ENCODE data around the gene ZNF862. TPM values are rescaled to one million over a fixed set of nuclear protein-coding genes. Genes with fewer than 3 reads are reported as not detected.
A peak's percentile ranks its signal among the peaks of the same experiment; 100 is the strongest.

ZNF862 gene
- total and polyA plus RNA-seq, 2 of the 13 experiments (the other 11 are each of a cell fraction or from before 2014, with no cell fraction given) = 0.89 to 2.0 TPM

DNA sequence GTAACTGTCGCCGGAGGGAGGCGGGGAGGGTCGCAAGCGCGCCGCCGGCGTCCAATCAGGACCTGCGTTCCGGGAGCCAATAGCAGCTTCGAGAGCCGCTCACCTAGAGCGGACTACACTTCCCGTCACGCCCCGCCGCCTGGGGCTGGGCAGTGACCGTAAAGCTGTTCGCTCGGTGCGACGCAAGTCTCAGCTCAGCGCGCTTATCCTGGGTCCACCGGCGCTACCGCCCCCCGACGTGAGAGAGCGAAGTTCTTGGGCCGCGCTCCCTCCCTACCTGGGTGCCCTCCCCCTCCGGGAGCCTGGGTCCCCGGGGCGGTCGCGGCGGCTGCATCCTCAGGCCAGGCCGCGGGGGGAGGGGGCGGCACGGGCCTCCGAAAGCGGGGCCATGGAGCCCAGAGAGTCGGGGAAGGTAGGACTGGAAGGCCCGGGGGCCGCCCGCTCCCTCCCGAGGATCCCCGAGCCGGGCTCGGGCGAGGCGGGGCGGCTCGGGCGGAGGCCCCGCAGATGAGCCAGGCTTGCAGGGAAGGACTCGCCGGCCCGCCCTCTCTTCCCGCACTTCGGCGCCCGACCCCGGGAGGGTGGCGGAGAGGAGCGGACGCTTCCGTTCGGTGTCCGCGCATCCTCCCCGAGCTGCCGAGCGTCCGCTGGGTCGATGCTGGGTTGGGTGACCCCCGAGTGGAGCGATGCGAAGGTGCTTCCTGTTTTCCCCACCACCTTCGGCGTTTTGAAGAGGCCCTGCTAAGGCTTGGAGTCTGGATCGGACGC, at the start of gene ZNF862 (continued):
- TF ChIP-seq, protein P1, sequence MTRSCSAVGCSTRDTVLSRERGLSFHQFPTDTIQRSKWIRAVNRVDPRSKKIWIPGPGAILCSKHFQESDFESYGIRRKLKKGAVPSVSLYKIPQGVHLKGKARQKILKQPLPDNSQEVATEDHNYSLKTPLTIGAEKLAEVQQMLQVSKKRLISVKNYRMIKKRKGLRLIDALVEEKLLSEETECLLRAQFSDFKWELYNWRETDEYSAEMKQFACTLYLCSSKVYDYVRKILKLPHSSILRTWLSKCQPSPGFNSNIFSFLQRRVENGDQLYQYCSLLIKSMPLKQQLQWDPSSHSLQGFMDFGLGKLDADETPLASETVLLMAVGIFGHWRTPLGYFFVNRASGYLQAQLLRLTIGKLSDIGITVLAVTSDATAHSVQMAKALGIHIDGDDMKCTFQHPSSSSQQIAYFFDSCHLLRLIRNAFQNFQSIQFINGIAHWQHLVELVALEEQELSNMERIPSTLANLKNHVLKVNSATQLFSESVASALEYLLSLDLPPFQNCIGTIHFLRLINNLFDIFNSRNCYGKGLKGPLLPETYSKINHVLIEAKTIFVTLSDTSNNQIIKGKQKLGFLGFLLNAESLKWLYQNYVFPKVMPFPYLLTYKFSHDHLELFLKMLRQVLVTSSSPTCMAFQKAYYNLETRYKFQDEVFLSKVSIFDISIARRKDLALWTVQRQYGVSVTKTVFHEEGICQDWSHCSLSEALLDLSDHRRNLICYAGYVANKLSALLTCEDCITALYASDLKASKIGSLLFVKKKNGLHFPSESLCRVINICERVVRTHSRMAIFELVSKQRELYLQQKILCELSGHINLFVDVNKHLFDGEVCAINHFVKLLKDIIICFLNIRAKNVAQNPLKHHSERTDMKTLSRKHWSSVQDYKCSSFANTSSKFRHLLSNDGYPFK (CRISPR knock-in tag; IDR thresholded peaks at IDR 0.05; ENCODE audit: borderline replicate concordance) = peak; percentile 73; the same call in 1 of the 2 replicates
- TF ChIP-seq NFKBIZ (CRISPR knock-in tag; IDR thresholded peaks at IDR 0.05) = no peak
- no peak; the same call in 1 of the 2 replicates for TF ChIP-seq WIZ (CRISPR knock-in tag; IDR thresholded peaks at IDR 0.05)
- peak; percentile 82; the same call in 1 of the 2 replicates for TF ChIP-seq ZNF350 (CRISPR knock-in tag; IDR thresholded peaks at IDR 0.05; ENCODE audit: borderline replicate concordance, low read depth)
- no peak for TF ChIP-seq ZNF329 (CRISPR knock-in tag; IDR thresholded peaks at IDR 0.05; ENCODE audit: low read depth)
- TF ChIP-seq NCOR1 (IDR thresholded peaks at IDR 0.05; ENCODE audit: borderline replicate concordance, low read length) = no peak
- TF ChIP-seq, protein P2, sequence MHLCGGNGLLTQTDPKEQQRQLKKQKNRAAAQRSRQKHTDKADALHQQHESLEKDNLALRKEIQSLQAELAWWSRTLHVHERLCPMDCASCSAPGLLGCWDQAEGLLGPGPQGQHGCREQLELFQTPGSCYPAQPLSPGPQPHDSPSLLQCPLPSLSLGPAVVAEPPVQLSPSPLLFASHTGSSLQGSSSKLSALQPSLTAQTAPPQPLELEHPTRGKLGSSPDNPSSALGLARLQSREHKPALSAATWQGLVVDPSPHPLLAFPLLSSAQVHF (CRISPR knock-in tag; IDR thresholded peaks at IDR 0.05) = no peak
- TF ChIP-seq TEAD3 (CRISPR knock-in tag; optimal IDR thresholded peaks at IDR 0.05; ENCODE audit: borderline replicate concordance) = peak; percentile 80
- TF ChIP-seq ELF4 (CRISPR knock-in tag; IDR thresholded peaks at IDR 0.05; ENCODE audit: borderline replicate concordance) = 0 out of 2 replicates have a peak, but pooled peaks have one; percentile 27
- peak; percentile 64; the same call in 1 of the 2 replicates for TF ChIP-seq ZNF546 (CRISPR knock-in tag; conservative IDR thresholded peaks at IDR 0.05)
- peak; percentile 97 for TF ChIP-seq IRF2 (CRISPR knock-in tag; IDR thresholded peaks at IDR 0.05)
- no peak for TF ChIP-seq RORA (CRISPR knock-in tag; IDR thresholded peaks at IDR 0.05)
- 0 out of 4 replicates have a peak, but pooled peaks of 1 of the 2 experiments have one; percentile 21 for TF ChIP-seq EP300 (IDR thresholded peaks at IDR 0.05; ENCODE audit: low read depth in 2 of 2, low read length in 2 of 2)
- no peak for TF ChIP-seq EP300 (CRISPR knock-in tag; IDR thresholded peaks at IDR 0.05; ENCODE audit: borderline replicate concordance)
- TF ChIP-seq ZNF747 (CRISPR knock-in tag; IDR thresholded peaks at IDR 0.05; ENCODE audit: borderline replicate concordance) = peak; percentile 82; the same call in 1 of the 2 replicates
- peak; percentile 86 for TF ChIP-seq HNRNPLL (IDR thresholded peaks at IDR 0.05; ENCODE audit: low read depth, low read length, poor library complexity, severe bottlenecking)
- TF ChIP-seq KDM2A (CRISPR knock-in tag; IDR thresholded peaks at IDR 0.05; ENCODE audit: borderline replicate concordance, low read depth) = peak; percentile 96
- TF ChIP-seq LCORL (IDR thresholded peaks at IDR 0.05) = no peak
- peak; percentile 56; the same call in 1 of the 2 replicates for TF ChIP-seq LCORL (CRISPR knock-in tag; IDR thresholded peaks at IDR 0.05)
- no peak for TF ChIP-seq ZNF7 (CRISPR knock-in tag; IDR thresholded peaks at IDR 0.05)
- TF ChIP-seq, protein P3, sequence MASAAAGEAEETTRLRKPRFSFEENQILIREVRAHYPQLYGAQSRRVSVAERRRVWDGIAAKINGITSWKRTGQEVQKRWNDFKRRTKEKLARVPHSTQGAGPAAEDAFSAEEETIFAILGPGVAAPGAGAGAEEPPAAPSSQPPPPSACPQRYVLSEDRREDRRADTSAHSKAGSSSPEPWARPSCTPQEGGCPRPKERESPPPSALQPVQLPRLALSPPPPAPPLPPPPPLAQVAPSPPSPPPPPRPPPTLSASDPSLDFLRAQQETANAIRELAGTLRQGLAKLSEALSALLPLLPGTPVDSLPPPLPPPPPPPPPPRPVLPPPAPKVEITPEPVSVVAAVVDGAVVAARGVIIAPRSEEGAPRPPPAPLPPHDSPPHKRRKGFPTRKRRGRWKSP (CRISPR knock-in tag; IDR thresholded peaks at IDR 0.05) = peak; percentile 97
- TF ChIP-seq, protein P4, sequence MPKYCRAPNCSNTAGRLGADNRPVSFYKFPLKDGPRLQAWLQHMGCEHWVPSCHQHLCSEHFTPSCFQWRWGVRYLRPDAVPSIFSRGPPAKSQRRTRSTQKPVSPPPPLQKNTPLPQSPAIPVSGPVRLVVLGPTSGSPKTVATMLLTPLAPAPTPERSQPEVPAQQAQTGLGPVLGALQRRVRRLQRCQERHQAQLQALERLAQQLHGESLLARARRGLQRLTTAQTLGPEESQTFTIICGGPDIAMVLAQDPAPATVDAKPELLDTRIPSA (CRISPR knock-in tag; IDR thresholded peaks at IDR 0.05; ENCODE audit: borderline replicate concordance) = no peak
